NCI-H1436 (cell line): ENCODE results near the gene MTX3.

ENCODE experiments used
- DNase-seq: peaks from one replicate; lab custom pipeline; 2025; lab: John Stamatoyannopoulos, UW

MTX3 gene

GRCh38 chr5:79983618-79984017, 7.4 kb downstream of the MTX3 start:
- no peak for DNase-seq

- no peak for DNase-seq
These were observed 8.9 kb downstream of the MTX3 start for GRCh38 chr5:79982136-79982535.

- DNase-seq, result no peak
These were observed 14.1 kb downstream of the MTX3 start for GRCh38 chr5:79976759-79977515.

DNA sequence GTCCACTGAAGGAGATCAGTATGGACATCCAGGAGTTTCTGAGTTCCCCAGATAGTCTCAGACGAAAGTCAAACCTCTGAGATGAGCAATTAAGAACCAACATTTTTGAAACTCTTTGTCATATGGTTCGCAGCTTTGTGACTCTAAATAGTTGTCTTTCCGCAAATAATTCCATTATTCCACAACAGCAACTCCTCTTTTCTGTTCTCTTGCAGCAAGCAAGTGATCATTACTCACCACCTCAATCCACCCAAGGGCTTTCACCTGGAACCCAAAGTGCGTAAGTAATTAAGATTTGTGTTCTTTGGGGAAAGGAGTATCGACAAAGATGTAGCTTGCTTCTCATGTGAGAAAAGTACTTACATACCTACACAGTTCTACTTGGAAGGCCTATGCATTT, 15.6 kb downstream of the MTX3 start:
- DNase-seq, result no peak

- no peak for DNase-seq
These were observed 16.2 kb downstream of the MTX3 start for GRCh38 chr5:79974886-79975285.

- no peak for DNase-seq
These were observed 17.1 kb downstream of the MTX3 start for GRCh38 chr5:79973996-79974395.

DNA sequence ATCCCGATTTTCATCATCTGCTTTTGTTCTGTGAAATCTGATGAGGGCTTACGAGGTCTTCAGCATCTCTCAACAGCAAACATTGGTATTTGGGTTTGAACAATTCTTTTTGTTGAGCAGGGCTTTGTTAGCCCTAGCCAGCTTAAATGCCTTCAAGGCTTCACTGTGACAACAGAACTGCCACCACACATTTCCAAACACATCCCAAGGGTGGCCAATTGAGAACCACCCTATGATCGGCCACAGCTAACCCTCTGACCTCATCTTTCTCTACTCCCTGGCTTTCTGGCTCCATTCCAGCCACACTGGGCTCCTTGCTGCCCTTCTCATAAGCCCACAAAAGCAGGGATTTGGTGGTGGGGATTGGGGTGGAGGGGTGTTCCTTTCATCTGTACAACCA, 17.6 kb downstream of the MTX3 start:
- DNase-seq, result no peak

DNA sequence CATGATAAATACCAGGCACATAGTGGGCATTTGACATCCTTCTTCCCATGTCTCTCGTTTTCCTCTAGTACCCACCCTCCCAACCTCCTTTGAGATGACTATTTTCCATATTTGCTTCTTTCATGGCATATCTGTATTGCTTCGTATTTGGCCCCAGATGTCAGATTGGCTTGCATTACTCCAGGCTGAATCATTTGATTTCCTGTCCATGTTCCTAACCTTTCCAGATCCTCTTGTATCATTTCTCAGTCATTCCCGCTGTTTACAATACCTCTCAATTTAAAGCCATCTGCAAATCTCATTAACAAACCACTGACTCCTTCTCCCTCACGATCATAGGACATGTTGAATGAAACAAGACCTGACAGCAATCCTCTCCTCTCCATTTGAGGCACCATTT, 19.9 kb downstream of the MTX3 start:
- no peak for DNase-seq

DNA sequence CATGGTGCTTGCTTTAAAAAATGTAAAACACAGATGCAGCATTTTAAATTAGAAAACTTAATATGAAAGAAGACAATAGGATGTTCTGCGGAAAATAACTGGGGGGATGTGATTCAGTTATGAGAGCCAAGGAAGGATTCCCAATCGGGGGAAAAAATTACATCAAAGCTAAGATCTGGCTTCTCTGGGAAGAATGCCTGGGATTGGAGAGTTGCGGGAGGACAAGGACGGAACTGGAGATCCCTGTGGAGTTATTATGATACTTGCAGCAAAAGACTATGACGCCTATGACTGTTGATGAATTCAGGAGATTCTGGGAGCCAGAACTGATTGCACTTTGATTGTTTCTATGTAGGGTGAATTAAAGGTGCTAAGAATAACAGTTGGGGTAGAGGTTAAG, 24.6 kb downstream of the MTX3 start:
- DNase-seq, result no peak

DNA sequence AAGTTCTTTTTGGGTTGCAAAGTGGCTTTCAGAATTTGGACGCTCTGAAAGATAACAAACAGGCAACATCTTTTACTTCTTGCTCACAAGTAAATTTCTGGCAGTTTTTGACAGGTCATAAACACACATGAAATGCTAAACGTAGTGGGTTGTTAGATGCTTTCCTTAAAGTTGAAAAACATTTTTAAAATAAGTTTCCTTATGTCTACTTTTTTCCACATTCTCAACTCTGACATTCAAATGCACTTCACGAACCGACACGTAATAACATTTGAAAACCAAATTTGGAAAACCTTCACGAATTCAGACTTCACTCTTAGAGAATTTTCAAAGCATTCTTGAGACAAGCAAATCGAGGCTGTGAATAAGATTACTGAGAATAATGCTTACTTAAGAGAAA, 26.9 kb downstream of the MTX3 start:
- no peak for DNase-seq

DNA sequence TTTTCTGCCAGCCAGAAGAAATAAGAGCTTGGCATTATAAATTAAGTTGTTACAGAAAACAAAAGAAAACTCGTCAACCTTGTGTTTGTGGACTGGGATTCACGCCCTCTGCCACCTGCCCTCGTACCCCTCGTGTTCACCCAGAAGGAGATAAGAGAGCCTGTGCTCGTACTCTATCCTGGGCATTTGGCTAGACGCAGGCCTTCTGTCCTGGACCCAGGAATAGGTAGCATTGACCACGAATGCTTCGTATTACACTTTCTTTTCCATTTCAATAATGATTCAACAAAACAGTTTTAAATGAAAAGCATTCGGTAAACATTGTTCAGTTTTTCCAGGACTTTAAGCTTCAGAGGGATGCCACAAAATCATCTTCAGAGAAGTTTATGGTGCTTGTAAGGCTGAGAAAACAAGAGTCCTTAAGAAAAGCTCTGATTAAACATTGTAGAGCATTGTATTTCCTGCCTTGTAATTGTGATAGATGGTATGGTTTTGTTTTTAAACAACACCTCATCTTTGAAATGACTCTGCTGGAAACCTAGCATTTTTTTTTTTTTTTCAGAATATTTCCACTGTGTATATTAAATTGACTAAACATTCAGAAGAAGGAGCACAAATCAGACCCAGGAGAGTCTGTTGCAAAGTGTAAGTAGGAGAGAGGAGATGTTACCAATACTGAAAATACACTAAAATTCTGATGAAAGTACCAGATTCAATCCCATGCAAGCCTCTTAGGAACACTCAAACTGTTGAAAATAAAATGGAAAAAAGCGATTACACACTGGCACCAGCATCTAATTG, 27.6 kb downstream of the MTX3 start:
- no peak for DNase-seq

DNA sequence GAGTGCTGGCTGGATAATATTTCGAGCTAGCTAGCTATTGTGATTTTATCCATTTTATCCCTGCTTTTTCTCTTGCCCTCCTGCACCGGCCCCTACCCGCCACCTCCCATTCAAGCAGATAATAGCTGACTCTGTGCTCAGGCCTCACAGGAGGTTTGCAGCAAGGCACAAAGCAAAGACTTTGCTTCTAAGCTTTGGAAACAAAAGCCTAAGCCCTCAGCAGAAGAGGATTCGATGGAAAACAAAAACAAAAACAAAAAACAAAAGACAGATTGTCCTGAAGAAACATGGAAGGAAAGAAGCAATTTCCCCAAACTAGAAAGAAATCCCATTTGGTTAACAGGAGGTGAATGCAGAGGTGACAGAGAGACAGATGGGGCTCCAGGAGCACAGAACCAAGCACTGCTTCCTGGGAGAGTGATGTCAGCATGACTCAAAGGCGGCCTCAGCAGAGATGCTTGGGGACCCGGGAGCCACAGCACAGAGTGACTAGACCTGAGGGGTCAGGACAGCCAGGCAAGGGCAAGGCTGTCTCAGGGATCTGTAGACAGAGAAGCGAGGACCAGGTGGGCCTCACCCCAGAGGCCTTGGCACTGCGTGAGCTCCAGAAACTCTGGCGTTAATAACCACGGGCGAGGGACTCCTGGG, 28.4 kb downstream of the MTX3 start:
- DNase-seq, result no peak

DNA sequence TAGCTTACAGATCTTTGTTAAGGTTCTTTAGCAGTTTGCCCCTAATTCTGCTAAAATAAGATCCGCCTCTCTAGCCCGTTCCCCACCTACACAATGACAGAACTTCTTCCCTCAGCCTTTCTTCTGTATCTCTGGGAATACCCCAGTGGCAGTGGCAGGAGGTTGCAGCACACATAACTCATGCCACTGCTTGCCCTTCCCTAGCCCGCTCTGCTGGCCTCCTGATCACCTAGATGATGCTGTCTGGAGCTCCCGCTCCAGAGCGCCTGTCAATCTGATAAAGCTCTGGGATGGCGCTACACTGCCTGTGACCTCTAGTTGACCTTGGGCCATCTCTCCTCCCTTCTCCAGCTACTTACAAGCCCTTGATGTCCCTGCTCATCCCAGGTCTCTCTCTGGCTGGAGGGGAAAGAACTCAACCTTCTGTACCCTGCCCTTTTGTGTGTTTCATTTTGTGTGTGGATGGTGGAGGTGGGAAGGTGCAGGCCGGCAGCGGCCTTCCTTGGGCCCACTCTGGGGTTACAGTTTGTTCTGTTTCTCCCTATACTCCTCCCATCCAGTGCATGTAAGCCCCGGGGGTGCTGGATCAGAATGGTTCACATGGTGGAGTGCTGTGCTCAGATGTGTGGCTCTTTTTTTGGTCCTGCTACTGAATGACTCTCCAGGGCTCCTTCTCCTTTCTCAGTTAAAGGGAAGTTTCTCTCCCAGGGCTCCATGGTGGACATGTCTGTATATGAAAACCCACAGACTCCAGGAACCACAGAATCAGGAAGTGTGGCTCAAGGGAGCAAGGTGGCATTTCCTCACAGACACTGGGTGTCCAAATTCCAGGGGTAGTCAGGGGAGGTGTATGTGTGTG, 29.1 kb downstream of the MTX3 start:
- no peak for DNase-seq

DNA sequence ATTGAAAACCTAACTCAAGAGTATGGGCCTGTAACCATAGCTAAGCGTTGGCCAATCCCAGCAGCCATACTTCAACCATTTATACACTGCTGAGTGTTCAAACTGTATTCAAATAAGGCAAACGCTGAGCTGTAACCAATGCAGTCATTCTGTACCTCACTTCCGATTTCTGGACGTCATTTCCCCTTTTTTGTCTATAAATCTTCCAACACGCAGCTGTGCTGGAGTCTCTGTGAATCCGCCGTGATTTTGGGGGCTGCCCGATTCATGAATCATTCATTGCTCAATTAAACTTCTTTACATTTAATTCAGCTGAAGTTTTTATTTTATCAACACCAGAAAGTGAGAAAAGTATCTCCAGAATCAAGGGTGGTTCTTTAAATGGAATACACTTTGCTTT, 31.7 kb downstream of the MTX3 start:
- no peak for DNase-seq

- DNase-seq, result no peak
These were observed 35.0 kb downstream of the MTX3 start for GRCh38 chr5:79955941-79956670.

GRCh38 chr5:79955356-79955895, 35.6 kb downstream of the MTX3 start:
- DNase-seq, result no peak

GRCh38 chr5:79954620-79955019, 36.4 kb downstream of the MTX3 start:
- DNase-seq, result no peak

DNA sequence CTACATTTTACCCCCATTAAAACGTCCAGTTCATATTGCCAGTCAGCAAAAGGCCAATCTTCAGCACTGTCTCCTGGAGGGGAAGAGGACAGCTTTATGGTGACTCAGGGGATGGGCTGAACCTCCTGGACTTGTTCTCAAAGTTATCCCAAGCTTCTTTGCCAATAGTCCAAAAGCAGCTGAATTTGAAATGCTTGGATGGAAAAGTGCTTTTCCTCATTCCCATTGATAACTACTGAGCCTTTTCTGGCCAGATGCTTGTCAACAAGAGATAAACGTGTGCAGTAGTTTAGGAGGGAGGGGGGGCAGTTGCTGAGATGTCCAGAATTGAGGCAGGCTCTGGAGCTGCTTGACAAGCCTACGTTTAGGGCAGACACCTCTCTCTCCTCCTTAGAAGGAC, 43.5 kb downstream of the MTX3 start:
- no peak for DNase-seq

DNA sequence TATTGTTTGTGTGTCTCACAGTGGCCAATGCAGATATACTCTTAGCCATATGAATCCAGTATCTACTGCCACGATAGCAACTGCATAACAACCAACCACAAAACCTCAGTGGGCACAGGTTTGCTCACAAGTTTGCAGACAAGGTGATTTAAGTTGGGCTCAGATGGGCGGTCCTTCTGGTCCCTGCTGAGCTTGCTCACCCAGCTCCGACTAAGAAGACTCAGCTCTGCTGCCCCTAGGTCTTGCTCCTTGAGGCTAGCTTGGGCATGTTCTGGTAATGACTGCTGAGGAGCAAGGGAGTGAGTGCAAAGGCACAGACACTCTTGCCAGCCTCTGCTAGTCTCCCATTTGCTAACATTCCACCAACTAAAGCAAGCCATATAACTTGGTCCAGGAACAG, 52.6 kb downstream of the MTX3 start:
- DNase-seq, result no peak

DNA sequence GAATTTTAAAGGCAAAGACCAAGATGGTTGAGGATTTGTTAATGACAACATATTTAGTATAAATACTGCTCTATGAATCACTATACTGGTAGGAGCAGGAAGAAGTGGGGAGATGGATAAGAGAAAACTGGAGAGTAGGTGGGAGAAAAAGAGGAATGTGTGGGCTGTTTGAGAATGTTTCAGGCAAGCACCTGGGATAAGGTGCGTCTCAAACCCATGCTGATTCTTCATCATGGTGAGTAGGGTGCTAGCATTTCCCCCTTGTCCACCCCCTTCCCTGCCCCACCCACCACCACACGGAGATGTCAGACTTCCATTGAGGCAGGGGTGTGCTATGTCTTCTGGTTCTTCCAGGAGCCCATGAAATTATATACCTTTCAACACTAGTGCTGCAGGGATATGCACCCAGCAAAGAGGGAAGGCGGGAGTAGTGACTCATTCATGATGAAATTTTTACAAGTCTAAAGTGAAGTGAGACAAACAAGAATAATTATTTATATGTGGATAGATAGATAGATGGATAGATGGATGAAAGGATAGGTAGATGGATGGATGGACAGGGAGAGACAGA, 54.3 kb downstream of the MTX3 start:
- no peak for DNase-seq
